MM.1S (cell line): ENCODE data around the gene PRSS38.

Experiments used
- EZH2phosphoT487 ChIP-seq: fragments of 300-600 bp; sonication (generic); IDR thresholded peaks from 2 replicates; pipeline ENCODE4 v1.6.1; 2018; ENCODE audit warnings: antibody characterized with exemption, low read length
- TF ChIP-seq, protein P1 (sequence below): fragments of 300-600 bp; sonication (generic); IDR thresholded peaks from 2 replicates; pipeline ENCODE4 v1.5.1; 2016; ENCODE audit warnings: antibody characterized with exemption, low read length, mixed read lengths

DNA sequence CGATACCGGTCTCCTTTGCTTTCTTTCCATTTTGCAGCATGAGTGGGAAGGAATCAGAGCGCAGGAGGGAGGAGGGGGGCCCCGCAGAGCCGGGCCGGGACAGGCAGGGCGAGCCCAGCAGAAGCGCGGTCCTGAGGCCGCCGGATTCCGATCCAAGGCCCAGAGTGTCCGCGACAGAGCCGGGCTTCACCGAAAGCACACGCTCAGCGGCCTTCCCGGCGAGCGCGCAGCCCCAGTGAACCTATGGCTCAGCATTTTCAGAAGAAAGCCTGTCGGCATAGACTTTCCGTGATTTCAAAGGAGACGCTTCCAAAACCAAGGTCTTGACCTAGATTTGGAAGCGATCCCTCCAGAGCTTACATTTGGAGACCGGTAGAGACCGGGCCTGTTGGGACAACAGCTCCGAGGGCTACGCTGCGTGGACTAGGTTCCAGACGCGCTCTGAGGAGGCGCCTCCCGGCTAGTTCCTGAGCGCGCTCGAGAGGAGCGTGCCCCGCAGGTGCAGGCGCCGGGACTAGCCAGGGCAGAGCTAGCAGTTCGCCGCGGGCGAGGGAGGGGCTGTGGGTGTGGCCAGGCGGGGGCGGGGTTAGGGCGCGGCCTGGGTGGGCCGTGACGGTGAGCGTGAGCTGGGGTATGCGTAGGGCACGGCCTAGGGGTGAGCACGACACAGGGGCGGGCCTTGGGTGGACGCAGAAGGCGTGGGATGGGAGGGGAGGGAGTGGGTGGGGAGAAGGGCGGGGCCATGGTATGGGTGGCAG is 27.8 kb upstream of the PRSS38 start:
- no peak for TF ChIP-seq EZH2phosphoT487
- TF ChIP-seq, protein P1, sequence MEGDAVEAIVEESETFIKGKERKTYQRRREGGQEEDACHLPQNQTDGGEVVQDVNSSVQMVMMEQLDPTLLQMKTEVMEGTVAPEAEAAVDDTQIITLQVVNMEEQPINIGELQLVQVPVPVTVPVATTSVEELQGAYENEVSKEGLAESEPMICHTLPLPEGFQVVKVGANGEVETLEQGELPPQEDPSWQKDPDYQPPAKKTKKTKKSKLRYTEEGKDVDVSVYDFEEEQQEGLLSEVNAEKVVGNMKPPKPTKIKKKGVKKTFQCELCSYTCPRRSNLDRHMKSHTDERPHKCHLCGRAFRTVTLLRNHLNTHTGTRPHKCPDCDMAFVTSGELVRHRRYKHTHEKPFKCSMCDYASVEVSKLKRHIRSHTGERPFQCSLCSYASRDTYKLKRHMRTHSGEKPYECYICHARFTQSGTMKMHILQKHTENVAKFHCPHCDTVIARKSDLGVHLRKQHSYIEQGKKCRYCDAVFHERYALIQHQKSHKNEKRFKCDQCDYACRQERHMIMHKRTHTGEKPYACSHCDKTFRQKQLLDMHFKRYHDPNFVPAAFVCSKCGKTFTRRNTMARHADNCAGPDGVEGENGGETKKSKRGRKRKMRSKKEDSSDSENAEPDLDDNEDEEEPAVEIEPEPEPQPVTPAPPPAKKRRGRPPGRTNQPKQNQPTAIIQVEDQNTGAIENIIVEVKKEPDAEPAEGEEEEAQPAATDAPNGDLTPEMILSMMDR: no peak
